Breast epithelium (tissue), 4 donors: Measurements from ENCODE around the gene ATP2B3. TPM values are rescaled to one million over a fixed set of nuclear protein-coding genes. Genes with fewer than 3 reads are reported as not detected.

Experiments
- DNase-seq, 2 donors: peaks; one replicate each; pipeline ENCODE4 v3.0.0-alpha.2; 2019; ENCODE audit warnings: low spot score in 2 of 2
- H3K27ac ChIP-seq, 2 donors: fragments of 200-600 bp; sonication (generic) in 1 of 2; one replicate each; pipeline ENCODE4 v1.5.1; 2016 to 2019; ENCODE audit warnings: mild to moderate bottlenecking in 1 of 2
- H3K27me3 ChIP-seq, 2 donors: fragments of 200-600 bp; sonication (generic) in 1 of 2; one replicate each; pipeline versions ENCODE4 v1.5.1 to v1.6.0; 2017 to 2019; ENCODE audit warnings: control low read depth in 1 of 2, mild to moderate bottlenecking in 1 of 2
- H3K36me3 ChIP-seq: fragments of 200-600 bp; one replicate; pipeline ENCODE4 v1.5.1; 2019
- H3K4me1 ChIP-seq, 2 donors: fragments of 200-600 bp; sonication (generic); one replicate each; pipeline ENCODE4 v1.5.1; 2016 to 2019; ENCODE audit warnings: control low read depth in 1 of 2
- H3K4me3 ChIP-seq, 3 donors: fragments of 200-600 bp; sonication (generic); 1 replicate in 2 of 3; 2 replicates in 1 of 3; pipeline ENCODE4 v1.5.1; 2016 to 2019; ENCODE audit warnings: mild to moderate bottlenecking in 3 of 3, moderate library complexity in 2 of 3
- H3K9me3 ChIP-seq, 2 donors: fragments of 200-600 bp; sonication (generic) in 1 of 2; one replicate each; pipeline ENCODE4 v1.5.1; 2016 to 2019; ENCODE audit warnings: control low read depth in 1 of 2
- POLR2A ChIP-seq: fragments of 450-650 bp; IDR thresholded peaks from one replicate; pipeline ENCODE4 v1.6.1; 2016; ENCODE audit warnings: antibody characterized with exemption, mild to moderate bottlenecking, moderate library complexity
- POLR2AphosphoS5 ChIP-seq, 3 donors: sonication (generic); formaldehyde crosslinking; IDR thresholded peaks; one replicate each; pipeline ENCODE4 v1.6.1; 2017; ENCODE audit warnings: antibody characterized with exemption in 3 of 3
- intact Hi-C: fragments of 100-400 bp; cut with DNase I; formaldehyde crosslinking; loops from one replicate; pipeline ENCODE4 v1.15.1; 2023; ENCODE audit warnings: low total_unique reads
- total RNA-seq, 3 donors: library from RNA; depleted of rRNA; stranded (reverse); fragments of >200 nt; gene quantifications; one replicate each; pipeline ENCODE4 v1.1.0, GENCODE V29; 2016
- TF ChIP-seq, protein P1 (sequence below), 3 donors: fragments of 450-650 bp; IDR thresholded peaks; one replicate each; pipeline ENCODE4 v1.5.1; 2016 to 2017; ENCODE audit warnings: antibody characterized with exemption in 3 of 3, mild to moderate bottlenecking in 3 of 3, moderate library complexity in 3 of 3

ATP2B3 gene
- total RNA-seq, 3 donors from 2014 or later: not detected

DNA sequence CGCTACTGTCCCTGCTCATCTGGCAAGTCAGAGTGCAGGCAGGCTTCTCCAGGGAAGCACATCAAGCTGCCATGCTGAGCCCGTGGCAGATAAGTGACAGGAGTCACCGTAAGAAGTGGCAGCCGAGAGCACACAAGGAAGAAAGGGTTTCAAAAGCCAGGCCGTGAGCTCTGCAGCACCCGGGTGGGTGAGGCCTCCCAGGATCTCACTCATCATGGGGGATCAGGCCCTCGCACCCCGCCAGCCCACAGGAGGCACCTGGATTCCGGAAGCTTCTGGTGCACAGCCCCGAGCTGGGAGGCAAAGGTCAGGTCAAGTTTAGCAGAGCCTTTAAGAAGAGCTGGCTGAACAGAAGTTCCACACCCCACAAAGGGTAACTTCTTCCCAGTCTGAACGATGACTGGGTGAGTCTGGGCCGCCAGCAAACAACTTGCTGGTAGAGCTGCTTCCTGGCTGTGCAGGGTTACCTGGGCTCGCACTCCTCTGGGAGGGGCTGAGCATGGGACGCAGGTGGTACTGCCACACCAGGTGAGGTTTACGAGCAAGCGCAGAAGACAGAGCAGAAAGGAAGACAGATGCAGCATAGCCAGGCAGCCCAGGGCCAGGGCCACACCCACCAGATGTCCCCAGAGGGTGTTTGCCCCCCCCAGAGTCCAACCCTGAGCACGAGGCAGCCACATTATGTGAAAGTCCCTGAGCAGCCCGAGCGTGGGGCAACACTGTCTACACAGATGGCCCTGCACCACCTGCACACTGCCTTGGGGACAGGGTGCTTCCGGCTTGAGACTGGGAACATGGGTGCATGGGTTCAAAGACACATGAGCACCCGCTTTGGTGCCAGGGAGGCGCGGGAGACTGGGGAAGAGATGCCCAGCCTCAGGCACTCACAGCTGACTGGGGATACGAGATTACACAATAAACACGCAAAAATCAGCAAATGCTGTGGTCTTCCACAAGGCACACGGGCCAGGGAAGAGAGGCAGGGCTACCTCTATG is 73.8 kb downstream of the ATP2B3 start:
- no peak for DNase-seq
- Histone ChIP-seq H3K9me3 (no peaks in the 10 kb centered on the region), H3K4me3 (no peak overlapping the region), H3K27me3 (peaks cover 0 to 45% of the 10 kb centered on the region in 2 donors), H3K36me3 (no peaks in the 10 kb centered on the region), H3K4me1 (no peaks in the 10 kb centered on the region), H3K27ac (no peak overlapping the region)
- intact Hi-C loops: no loop called here
- TF ChIP-seq POLR2A: no peak
- TF ChIP-seq, protein P1, sequence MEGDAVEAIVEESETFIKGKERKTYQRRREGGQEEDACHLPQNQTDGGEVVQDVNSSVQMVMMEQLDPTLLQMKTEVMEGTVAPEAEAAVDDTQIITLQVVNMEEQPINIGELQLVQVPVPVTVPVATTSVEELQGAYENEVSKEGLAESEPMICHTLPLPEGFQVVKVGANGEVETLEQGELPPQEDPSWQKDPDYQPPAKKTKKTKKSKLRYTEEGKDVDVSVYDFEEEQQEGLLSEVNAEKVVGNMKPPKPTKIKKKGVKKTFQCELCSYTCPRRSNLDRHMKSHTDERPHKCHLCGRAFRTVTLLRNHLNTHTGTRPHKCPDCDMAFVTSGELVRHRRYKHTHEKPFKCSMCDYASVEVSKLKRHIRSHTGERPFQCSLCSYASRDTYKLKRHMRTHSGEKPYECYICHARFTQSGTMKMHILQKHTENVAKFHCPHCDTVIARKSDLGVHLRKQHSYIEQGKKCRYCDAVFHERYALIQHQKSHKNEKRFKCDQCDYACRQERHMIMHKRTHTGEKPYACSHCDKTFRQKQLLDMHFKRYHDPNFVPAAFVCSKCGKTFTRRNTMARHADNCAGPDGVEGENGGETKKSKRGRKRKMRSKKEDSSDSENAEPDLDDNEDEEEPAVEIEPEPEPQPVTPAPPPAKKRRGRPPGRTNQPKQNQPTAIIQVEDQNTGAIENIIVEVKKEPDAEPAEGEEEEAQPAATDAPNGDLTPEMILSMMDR (IDR thresholded peaks at IDR 0.05): no peak
- no peak for TF ChIP-seq POLR2AphosphoS5 (IDR thresholded peaks at IDR 0.05)

DNA sequence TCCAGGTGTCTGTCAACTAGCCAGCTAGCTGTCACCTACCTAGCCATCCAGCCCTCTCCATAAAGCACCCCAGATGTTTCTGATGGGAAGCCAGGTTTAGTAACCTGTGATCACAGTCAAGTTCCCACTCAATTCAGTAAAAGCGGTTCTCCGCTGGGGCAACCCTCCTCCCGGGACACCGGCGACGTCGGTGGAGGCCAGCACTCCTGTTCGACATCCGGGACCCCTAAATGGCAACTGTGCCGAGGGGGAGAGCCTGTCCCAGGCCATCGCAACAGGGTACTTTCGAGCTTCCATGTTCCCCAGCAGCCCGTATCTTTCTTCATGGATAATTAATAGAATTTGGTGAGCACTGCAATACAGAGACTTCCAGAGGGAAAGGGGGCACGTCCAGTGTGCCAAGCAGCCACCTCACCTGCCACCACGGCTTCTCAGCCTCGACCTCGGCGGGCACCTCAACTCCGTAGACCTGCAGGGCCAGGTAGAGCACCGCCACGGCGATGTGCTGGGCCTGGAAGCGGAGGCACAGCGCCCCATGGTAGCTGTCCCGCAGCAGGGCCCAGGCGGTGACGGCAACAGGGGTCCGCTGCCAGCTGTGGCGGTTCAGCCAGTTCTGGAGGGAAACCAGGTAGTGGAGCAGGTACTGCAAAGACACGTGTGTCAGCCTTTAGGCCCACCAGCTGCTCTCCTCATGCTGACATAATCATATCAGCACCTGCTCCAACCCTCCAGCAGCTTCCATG is 74.8 kb downstream of the ATP2B3 start:
- TF ChIP-seq POLR2A: no peak
- TF ChIP-seq POLR2AphosphoS5 (IDR thresholded peaks at IDR 0.05): no peak
- TF ChIP-seq, protein P1 (IDR thresholded peaks at IDR 0.05): no peak
- intact Hi-C loops: no loop called here
- H3K27ac ChIP-seq: no peak overlapping the region
- no peaks in the 10 kb centered on the region for H3K9me3 ChIP-seq
- no peaks in the 10 kb centered on the region for H3K4me1 ChIP-seq
- no peak overlapping the region for H3K4me3 ChIP-seq
- peaks cover 0 to 52% of the 10 kb centered on the region in 2 donors for H3K27me3 ChIP-seq
- no peak for DNase-seq
- no peaks in the 10 kb centered on the region for H3K36me3 ChIP-seq

DNA sequence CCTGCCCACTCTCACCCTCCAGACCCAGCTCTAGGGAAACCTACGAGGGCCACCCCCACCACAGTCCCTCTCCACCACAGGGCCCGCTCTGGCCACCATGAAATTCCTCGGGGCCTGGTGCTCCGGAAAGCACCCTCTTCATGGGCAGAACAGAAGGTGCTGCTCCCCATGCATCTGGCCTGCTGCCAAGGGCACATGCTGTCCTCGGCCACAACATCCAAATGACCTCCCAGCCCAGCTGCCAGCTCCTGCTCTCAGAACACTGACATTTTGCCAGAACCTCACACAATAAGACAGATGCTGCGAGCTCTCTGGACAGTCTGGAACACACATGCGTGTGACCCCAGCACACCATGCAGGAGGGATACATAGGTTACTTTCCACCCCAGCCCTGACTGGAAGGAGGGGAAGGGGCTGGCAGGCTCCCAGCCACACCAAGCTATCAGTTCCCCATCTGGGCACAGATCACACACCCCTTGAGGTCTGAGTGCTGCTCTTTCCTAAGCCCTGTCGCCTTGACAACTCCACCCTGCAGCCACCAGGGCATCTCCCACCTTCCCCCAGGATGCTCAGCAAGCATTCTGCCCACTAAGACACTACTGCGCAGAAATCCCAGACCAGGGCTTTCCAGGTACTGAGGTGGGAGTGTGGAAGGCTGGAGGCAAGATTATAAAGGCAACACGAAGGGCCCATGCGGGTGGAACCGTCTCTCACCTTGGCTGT is 75.7 kb downstream of the ATP2B3 start:
- Histone ChIP-seq H3K36me3 (no peaks in the 10 kb centered on the region), H3K27me3 (peaks cover 0 to 50% of the 10 kb centered on the region in 2 donors), H3K27ac (no peak overlapping the region), H3K9me3 (no peaks in the 10 kb centered on the region), H3K4me1 (no peaks in the 10 kb centered on the region), H3K4me3 (no peak overlapping the region)
- intact Hi-C loops: no loop called here
- no peak for TF ChIP-seq POLR2A
- TF ChIP-seq, protein P1 (IDR thresholded peaks at IDR 0.05): no peak
- DNase-seq: no peak

DNA sequence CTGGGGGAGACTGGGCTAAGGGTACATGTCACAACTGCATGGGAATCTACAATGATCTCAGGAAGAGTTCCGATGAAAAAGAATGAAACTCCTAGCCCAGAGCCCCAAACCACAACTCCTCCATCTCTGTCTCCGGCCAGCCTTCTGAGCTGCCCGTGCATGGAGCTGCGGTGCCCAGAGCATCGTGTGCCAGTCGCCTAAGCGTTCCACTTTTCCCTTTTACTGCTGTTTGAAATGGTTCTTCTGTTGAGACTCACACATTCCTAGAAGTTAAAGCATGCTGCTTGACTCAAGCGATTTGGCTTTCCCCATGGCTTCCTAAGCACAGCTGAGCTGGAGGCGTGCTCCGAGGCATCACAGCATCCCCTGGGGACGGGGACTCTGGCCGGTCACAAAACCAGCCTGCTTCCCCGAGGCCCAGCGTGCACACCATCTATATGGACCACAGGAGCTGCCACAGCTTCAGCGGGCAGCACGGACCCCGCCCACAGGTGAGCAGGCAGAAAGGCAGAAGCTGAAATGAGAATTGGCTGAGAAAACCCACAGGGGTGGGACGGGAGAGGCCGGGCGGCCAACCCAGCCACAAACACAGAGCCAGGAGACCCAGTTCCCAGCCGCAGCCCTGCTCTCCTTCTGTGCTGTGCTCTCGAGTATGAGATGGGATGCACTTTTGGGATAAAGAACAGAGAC is 76.5 kb downstream of the ATP2B3 start:
- Histone ChIP-seq H3K4me1 (no peaks in the 10 kb centered on the region), H3K36me3 (no peaks in the 10 kb centered on the region), H3K4me3 (no peak overlapping the region), H3K9me3 (peaks cover 0 to 5% of the 10 kb centered on the region in 2 donors), H3K27ac (no peak overlapping the region), H3K27me3 (peaks cover 0 to 50% of the 10 kb centered on the region in 2 donors)
- no peak for DNase-seq
- TF ChIP-seq POLR2A (no peak), POLR2AphosphoS5 (IDR thresholded peaks at IDR 0.05) (no peak)
- TF ChIP-seq, protein P1 (IDR thresholded peaks at IDR 0.05): no peak
- intact Hi-C loops: no loop called here
